Muscle layer of colon (tissue), 2 donors: ENCODE data around the gene KRT73.

Source experiments
- H3K27ac ChIP-seq: one replicate; pipeline ENCODE4 v1.7.0; 2013; ENCODE audit warnings: low read depth, mild to moderate bottlenecking, low read length, moderate library complexity
- H3K27me3 ChIP-seq, 2 donors: one replicate each; pipeline ENCODE4 v1.7.0; 2013; ENCODE audit warnings: low read length in 2 of 2, mild to moderate bottlenecking in 2 of 2; ENCODE audit not compliant: insufficient read depth in 2 of 2, control insufficient read depth in 1 of 2
- H3K36me3 ChIP-seq: one replicate; pipeline ENCODE4 v1.7.0; 2013; ENCODE audit warnings: mild to moderate bottlenecking, low read length; ENCODE audit not compliant: insufficient read depth
- H3K4me1 ChIP-seq: one replicate; pipeline ENCODE4 v1.7.0; 2013; ENCODE audit warnings: mild to moderate bottlenecking, low read length; ENCODE audit not compliant: insufficient read depth
- H3K4me3 ChIP-seq, 2 donors: one replicate each; pipeline ENCODE4 v1.7.0; 2013; ENCODE audit warnings: low read length in 2 of 2, low read depth in 1 of 2, mild to moderate bottlenecking in 1 of 2, moderate library complexity in 1 of 2
- H3K9ac ChIP-seq: one replicate; pipeline ENCODE4 v1.7.0; 2013; ENCODE audit warnings: low read length
- H3K9me3 ChIP-seq: one replicate; pipeline ENCODE4 v1.7.0; 2013; ENCODE audit warnings: mild to moderate bottlenecking, low read length
- donor health status: abdominal sarcoma.
- donor health status: Adenocarcinoma of cecum.

Gene KRT73

GRCh38 chr12:52616680-52617402, 1.5 kb downstream of the KRT73 start:
- no peak overlapping the region for H3K27ac ChIP-seq
- H3K4me3 ChIP-seq = no peak overlapping the region
- no peaks in the 10 kb centered on the region for H3K36me3 ChIP-seq
- no peak overlapping the region for H3K9ac ChIP-seq
- no peaks in the 10 kb centered on the region for H3K4me1 ChIP-seq
- H3K27me3 ChIP-seq = no peaks in the 10 kb centered on the region
- H3K9me3 ChIP-seq = no peaks in the 10 kb centered on the region

- Histone ChIP-seq H3K9me3 (no peaks in the 10 kb centered on the region), H3K36me3 (no peaks in the 10 kb centered on the region), H3K27ac (no peak overlapping the region), H3K27me3 (no peaks in the 10 kb centered on the region), H3K9ac (no peak overlapping the region), H3K4me1 (no peaks in the 10 kb centered on the region), H3K4me3 (no peak overlapping the region)
Observed at GRCh38 chr12:52615912-52616311, 2.4 kb downstream of the KRT73 start.

- Histone ChIP-seq H3K27ac (no peak overlapping the region), H3K4me1 (no peaks in the 10 kb centered on the region), H3K36me3 (no peaks in the 10 kb centered on the region), H3K4me3 (no peak overlapping the region), H3K9ac (no peak overlapping the region), H3K27me3 (peaks cover 0 to 6% of the 10 kb centered on the region in 2 donors), H3K9me3 (no peaks in the 10 kb centered on the region)
Observed at GRCh38 chr12:52615208-52615868, 3.0 kb downstream of the KRT73 start.

GRCh38 chr12:52614381-52615207, 3.8 kb downstream of the KRT73 start:
- Histone ChIP-seq H3K36me3 (no peaks in the 10 kb centered on the region), H3K4me1 (no peaks in the 10 kb centered on the region), H3K9me3 (no peaks in the 10 kb centered on the region), H3K9ac (no peak overlapping the region), H3K27me3 (peaks cover 0 to 6% of the 10 kb centered on the region in 2 donors), H3K4me3 (no peak overlapping the region), H3K27ac (no peak overlapping the region)

GRCh38 chr12:52613384-52614030, 4.9 kb downstream of the KRT73 start:
- H3K36me3 ChIP-seq = no peaks in the 10 kb centered on the region
- H3K4me1 ChIP-seq = no peaks in the 10 kb centered on the region
- no peak overlapping the region for H3K9ac ChIP-seq
- H3K27ac ChIP-seq = no peak overlapping the region
- peaks cover 0 to 11% of the 10 kb centered on the region in 2 donors for H3K27me3 ChIP-seq
- no peaks in the 10 kb centered on the region for H3K9me3 ChIP-seq
- no peak overlapping the region for H3K4me3 ChIP-seq

GRCh38 chr12:52612431-52613383, 5.7 kb downstream of the KRT73 start:
- H3K4me1 ChIP-seq = no peaks in the 10 kb centered on the region
- no peaks in the 10 kb centered on the region for H3K9me3 ChIP-seq
- H3K27me3 ChIP-seq = peaks cover 0 to 11% of the 10 kb centered on the region in 2 donors
- H3K4me3 ChIP-seq = no peak overlapping the region
- no peak overlapping the region for H3K27ac ChIP-seq
- H3K36me3 ChIP-seq = no peaks in the 10 kb centered on the region
- no peak overlapping the region for H3K9ac ChIP-seq

GRCh38 chr12:52611080-52611468, 7.3 kb downstream of the KRT73 start:
- H3K4me3 ChIP-seq = no peak overlapping the region
- no peaks in the 10 kb centered on the region for H3K9me3 ChIP-seq
- H3K36me3 ChIP-seq = no peaks in the 10 kb centered on the region
- H3K4me1 ChIP-seq = no peaks in the 10 kb centered on the region
- H3K27ac ChIP-seq = no peak overlapping the region
- peaks cover 0 to 11% of the 10 kb centered on the region in 2 donors for H3K27me3 ChIP-seq
- H3K9ac ChIP-seq = no peak overlapping the region

GRCh38 chr12:52608826-52609630, 9.3 kb downstream of the KRT73 start:
- no peak overlapping the region for H3K4me3 ChIP-seq
- H3K36me3 ChIP-seq = no peaks in the 10 kb centered on the region
- no peak overlapping the region for H3K27ac ChIP-seq
- no peaks in the 10 kb centered on the region for H3K9me3 ChIP-seq
- H3K9ac ChIP-seq = no peak overlapping the region
- peaks cover 0 to 11% of the 10 kb centered on the region in 2 donors for H3K27me3 ChIP-seq
- H3K4me1 ChIP-seq = no peaks in the 10 kb centered on the region

- no peaks in the 10 kb centered on the region for H3K9me3 ChIP-seq
- no peak overlapping the region for H3K4me3 ChIP-seq
- H3K9ac ChIP-seq = no peak overlapping the region
- no peaks in the 10 kb centered on the region for H3K36me3 ChIP-seq
- H3K27ac ChIP-seq = no peak overlapping the region
- peaks cover 0 to 11% of the 10 kb centered on the region in 2 donors for H3K27me3 ChIP-seq
- no peaks in the 10 kb centered on the region for H3K4me1 ChIP-seq
Observed at GRCh38 chr12:52608161-52608560, 10.2 kb downstream of the KRT73 start.

GRCh38 chr12:52607314-52607713, 11.0 kb downstream of the KRT73 start:
- Histone ChIP-seq H3K4me1 (no peaks in the 10 kb centered on the region), H3K27ac (no peak overlapping the region), H3K4me3 (no peak overlapping the region), H3K9ac (no peak overlapping the region), H3K9me3 (no peaks in the 10 kb centered on the region), H3K36me3 (no peaks in the 10 kb centered on the region), H3K27me3 (peaks cover 0 to 11% of the 10 kb centered on the region in 2 donors)
